Ectodermal cell (in vitro differentiated cells): ENCODE results near the gene KYNU.
"Not testable (repeated sequence)": the region's sequence is repeated elsewhere in the genome, so short reads cannot be mapped to it uniquely, and the experiment has no call there.

ENCODE experiments used
- H3K27ac ChIP-seq: 2 replicates; pipeline ENCODE4 v1.7.0; 2013; ENCODE audit warnings: mild to moderate bottlenecking, low read depth, low read length; ENCODE audit not compliant: insufficient read depth, poor library complexity, severe bottlenecking
- H3K27me3 ChIP-seq: 2 replicates; pipeline ENCODE4 v1.7.0; 2013; ENCODE audit warnings: mild to moderate bottlenecking, low read length; ENCODE audit not compliant: insufficient read depth, control insufficient read depth, poor library complexity, severe bottlenecking
- H3K36me3 ChIP-seq: one replicate; pipeline ENCODE4 v1.7.0; 2013; ENCODE audit warnings: low read length; ENCODE audit not compliant: control insufficient read depth, insufficient read depth
- H3K4me1 ChIP-seq: one replicate; pipeline ENCODE4 v1.7.0; 2013; ENCODE audit warnings: low read length; ENCODE audit not compliant: control insufficient read depth, insufficient read depth
- H3K4me3 ChIP-seq: 2 replicates; pipeline ENCODE4 v1.7.0; 2013; ENCODE audit warnings: low read depth, low read length, control low read depth; ENCODE audit not compliant: insufficient read depth
- H3K9me3 ChIP-seq: 2 replicates; pipeline ENCODE4 v1.7.0; 2013; ENCODE audit warnings: mild to moderate bottlenecking, low read length, moderate library complexity; ENCODE audit not compliant: control insufficient read depth
- WGBS, 2 experiments: methylation state at CpG; one replicate each; pipeline ENCODE4 v1.1.7; 2013; ENCODE audit warnings: missing lambda C conversion rate in 2 of 2; 5-methylcytosine and 5-hydroxymethylcytosine counted together

Gene KYNU

GRCh38 chr2:143074913-143075312 lies 197.4 kb downstream of the KYNU start:
- not testable (repeated sequence) for H3K4me3 ChIP-seq, H3K27ac ChIP-seq, H3K36me3 ChIP-seq, H3K4me1 ChIP-seq, H3K27me3 ChIP-seq, H3K9me3 ChIP-seq
- WGBS, 2 experiments: 88 to 95% methylated on average over 2 of the region's 2 CpGs

GRCh38 chr2:143075711-143076110 lies 198.2 kb downstream of the KYNU start:
- Histone ChIP-seq H3K27ac (no peak overlapping the region), H3K4me3 (no peak overlapping the region), H3K36me3 (no peaks in the 10 kb centered on the region), H3K27me3 (no peaks in the 10 kb centered on the region), H3K9me3 (no peaks in the 10 kb centered on the region), H3K4me1 (no peaks in the 10 kb centered on the region)
- 91 to 96% methylated on average over 1 of the region's 1 CpG for WGBS, 2 experiments

GRCh38 chr2:143078104-143078503 lies 200.6 kb downstream of the KYNU start:
- Histone ChIP-seq H3K9me3 (no peaks in the 10 kb centered on the region), H3K36me3 (no peaks in the 10 kb centered on the region), H3K4me3 (no peak overlapping the region), H3K27me3 (no peaks in the 10 kb centered on the region), H3K27ac (no peak overlapping the region), H3K4me1 (no peaks in the 10 kb centered on the region)

GRCh38 chr2:143081616-143082015 lies 204.2 kb downstream of the KYNU start:
- no peaks in the 10 kb centered on the region for H3K4me1 ChIP-seq
- no peaks in the 10 kb centered on the region for H3K27me3 ChIP-seq
- no peak overlapping the region for H3K4me3 ChIP-seq
- 87 to 94% methylated on average over 1 of the region's 1 CpG for WGBS, 2 experiments
- no peak overlapping the region for H3K27ac ChIP-seq
- H3K36me3 ChIP-seq: no peaks in the 10 kb centered on the region
- H3K9me3 ChIP-seq: no peaks in the 10 kb centered on the region

GRCh38 chr2:143083636-143084035 lies 206.2 kb downstream of the KYNU start:
- Histone ChIP-seq H3K4me1 (no peaks in the 10 kb centered on the region), H3K9me3 (no peaks in the 10 kb centered on the region), H3K36me3 (no peaks in the 10 kb centered on the region), H3K27me3 (no peaks in the 10 kb centered on the region), H3K4me3 (no peak overlapping the region), H3K27ac (no peak overlapping the region)
- 81 to 91% methylated on average over 2 of the region's 2 CpGs for WGBS, 2 experiments

GRCh38 chr2:143084462-143084861 lies 207.0 kb downstream of the KYNU start:
- no peaks in the 10 kb centered on the region for H3K4me1 ChIP-seq
- H3K4me3 ChIP-seq: no peak overlapping the region
- no peaks in the 10 kb centered on the region for H3K36me3 ChIP-seq
- WGBS, 2 experiments: 91 to 93% methylated on average over 2 of the region's 2 CpGs
- no peaks in the 10 kb centered on the region for H3K27me3 ChIP-seq
- H3K27ac ChIP-seq: no peak overlapping the region
- H3K9me3 ChIP-seq: no peaks in the 10 kb centered on the region

GRCh38 chr2:143085125-143085784 lies 207.8 kb downstream of the KYNU start:
- no peaks in the 10 kb centered on the region for H3K36me3 ChIP-seq
- H3K27ac ChIP-seq: no peak overlapping the region
- no peaks in the 10 kb centered on the region for H3K27me3 ChIP-seq
- no peaks in the 10 kb centered on the region for H3K9me3 ChIP-seq
- H3K4me1 ChIP-seq: no peaks in the 10 kb centered on the region
- H3K4me3 ChIP-seq: no peak overlapping the region
- 84 to 97% methylated on average over 1 of the region's 1 CpG for WGBS, 2 experiments

GRCh38 chr2:143087033-143087432 lies 209.6 kb downstream of the KYNU start:
- Histone ChIP-seq H3K27ac (no peak overlapping the region), H3K4me3 (no peak overlapping the region), H3K36me3 (no peaks in the 10 kb centered on the region), H3K9me3 (no peaks in the 10 kb centered on the region), H3K27me3 (no peaks in the 10 kb centered on the region), H3K4me1 (no peaks in the 10 kb centered on the region)
- WGBS, 2 experiments: 80 to 96% methylated on average over 1 of the region's 1 CpG

GRCh38 chr2:143088388-143088787 lies 210.9 kb downstream of the KYNU start:
- H3K27ac ChIP-seq: no peak overlapping the region
- no peaks in the 10 kb centered on the region for H3K36me3 ChIP-seq
- no peaks in the 10 kb centered on the region for H3K27me3 ChIP-seq
- no peaks in the 10 kb centered on the region for H3K9me3 ChIP-seq
- no peak overlapping the region for H3K4me3 ChIP-seq
- H3K4me1 ChIP-seq: no peaks in the 10 kb centered on the region
- 87 to 96% methylated on average over 3 of the region's 4 CpGs for WGBS, 2 experiments

- H3K4me3 ChIP-seq, H3K4me1 ChIP-seq, H3K9me3 ChIP-seq, H3K27me3 ChIP-seq, H3K27ac ChIP-seq, H3K36me3 ChIP-seq: not testable (repeated sequence)
- WGBS, 2 experiments: 94 to 95% methylated on average over 12 of the region's 12 CpGs
Measured at GRCh38 chr2:143089520-143089919, 212.1 kb downstream of the KYNU start.
